COR-L47 (cell line): Measurements from ENCODE around the gene SNRPB.
"Not testable (repeated sequence)": the region's sequence is repeated elsewhere in the genome, so short reads cannot be mapped to it uniquely, and the experiment has no call there.

Experiments used
- DNase-seq: peaks from one replicate; lab custom pipeline; 2025; lab: John Stamatoyannopoulos, UW

Gene SNRPB

GRCh38 chr20:2470423-2471193 is at the start of gene SNRPB:
Gene SNRPB, minus strand, starts transcription at chr20:2470789. Its CDS starts 99 bp downstream, at chr20:2470690.
- DNase-seq, result peak; percentile 99

GRCh38 chr20:2519115-2519809 is 48.7 kb upstream of the SNRPB start:
- no peak for DNase-seq

GRCh38 chr20:2518558-2518957 is 48.0 kb upstream of the SNRPB start:
- DNase-seq, result no peak

GRCh38 chr20:2518096-2518495 is 47.5 kb upstream of the SNRPB start:
- no peak for DNase-seq

GRCh38 chr20:2516399-2516798 is 45.8 kb upstream of the SNRPB start:
- DNase-seq, result no peak

GRCh38 chr20:2515203-2515602 is 44.6 kb upstream of the SNRPB start:
- no peak for DNase-seq

GRCh38 chr20:2509794-2510193 is 39.2 kb upstream of the SNRPB start:
- DNase-seq, result no peak

- DNase-seq, result no peak
Observed at GRCh38 chr20:2509468-2509781, 38.8 kb upstream of the SNRPB start.

- peak; percentile 38 for DNase-seq
Observed at GRCh38 chr20:2508631-2509467, 38.3 kb upstream of the SNRPB start, which contains the start of gene ZNF343. Gene ZNF343, minus strand, starts transcription at chr20:2508915. Its CDS starts 15,020 bp downstream, at chr20:2493895.

- DNase-seq, result no peak
Observed at GRCh38 chr20:2507875-2508630, 37.5 kb upstream of the SNRPB start.

GRCh38 chr20:2507464-2507863 is 36.9 kb upstream of the SNRPB start:
- DNase-seq, result no peak

- DNase-seq, result not testable (repeated sequence)
Observed at GRCh38 chr20:2506426-2506825, 35.8 kb upstream of the SNRPB start.

GRCh38 chr20:2504803-2505202 is 34.2 kb upstream of the SNRPB start:
- DNase-seq, result not testable (repeated sequence)

- not testable (repeated sequence) for DNase-seq
Observed at GRCh38 chr20:2502808-2503384, 32.3 kb upstream of the SNRPB start.

GRCh38 chr20:2485661-2486060 is 15.1 kb upstream of the SNRPB start:
- no peak for DNase-seq

GRCh38 chr20:2485080-2485479 is 14.5 kb upstream of the SNRPB start:
- no peak for DNase-seq

GRCh38 chr20:2483504-2483903 is 12.9 kb upstream of the SNRPB start:
- no peak for DNase-seq

GRCh38 chr20:2480381-2480780 is 9.8 kb upstream of the SNRPB start:
- no peak for DNase-seq

GRCh38 chr20:2476742-2477615 is 6.4 kb upstream of the SNRPB start:
- no peak for DNase-seq
